ENCODE results near the gene ESPN.
A peak's percentile ranks its signal among the peaks of the same experiment; 100 is the strongest.
"Not testable (repeated sequence)": the region's sequence is repeated elsewhere in the genome, so short reads cannot be mapped to it uniquely, and the experiment has no call there.

Gene ESPN

GRCh38 chr1:6490181-6491080 lies 65.9 kb downstream of the ESPN start:
- Mint-ChIP-seq H3K27ac (ENCODE audit: low read depth) (no peak overlapping the region), H3K9me3 (no peaks in the 10 kb centered on the region), H3K4me3 (peak overlapping the region; percentile 51), H3K4me1 (peaks cover 22% of the 10 kb centered on the region), H3K36me3 (ENCODE audit: insufficient read depth) (no peaks in the 10 kb centered on the region), H3K27me3 (peaks cover 35% of the 10 kb centered on the region)
- ATAC-seq (replicated peaks; ENCODE audit: extremely low read depth, poor library complexity, severe bottlenecking) (peak; percentile 48), DNase-seq (ENCODE audit: low spot score in 2 of 2) (no peak)

GRCh38 chr1:6491081-6491449 lies 66.5 kb downstream of the ESPN start:
- Mint-ChIP-seq H3K36me3 (ENCODE audit: insufficient read depth) (no peaks in the 10 kb centered on the region), H3K4me1 (peaks cover 26% of the 10 kb centered on the region), H3K27me3 (peaks cover 32% of the 10 kb centered on the region), H3K27ac (ENCODE audit: low read depth) (no peak overlapping the region), H3K4me3 (peak overlapping the region; percentile 51), H3K9me3 (no peaks in the 10 kb centered on the region)
- no peak for ATAC-seq (replicated peaks; ENCODE audit: extremely low read depth, poor library complexity, severe bottlenecking)
- DNase-seq (ENCODE audit: low spot score in 2 of 2), result no peak

GRCh38 chr1:6491480-6491962 lies 66.9 kb downstream of the ESPN start, which contains the start of gene PLEKHG5:
TSS of gene PLEKHG5 (minus strand) at chr1:6491667. CDS start at chr1:6477571, 14,096 bp downstream.
- peaks cover 27% of the 10 kb centered on the region for H3K27me3 Mint-ChIP-seq
- no peaks in the 10 kb centered on the region for H3K9me3 Mint-ChIP-seq
- ATAC-seq (replicated peaks; ENCODE audit: extremely low read depth, poor library complexity, severe bottlenecking) (no peak), DNase-seq (ENCODE audit: low spot score in 2 of 2) (no peak)
- no peaks in the 10 kb centered on the region for H3K36me3 Mint-ChIP-seq (ENCODE audit: insufficient read depth)
- peaks cover 22% of the 10 kb centered on the region for H3K4me1 Mint-ChIP-seq
- peak within 1 kb of the TSS; percentile 51 for H3K4me3 Mint-ChIP-seq
- no peak within 1 kb of the TSS for H3K27ac Mint-ChIP-seq (ENCODE audit: low read depth)

- Mint-ChIP-seq H3K27ac (ENCODE audit: low read depth) (no peak overlapping the region), H3K27me3 (peaks cover 23% of the 10 kb centered on the region), H3K4me3 (peak overlapping the region; percentile 51), H3K4me1 (peaks cover 20% of the 10 kb centered on the region), H3K9me3 (no peaks in the 10 kb centered on the region), H3K36me3 (ENCODE audit: insufficient read depth) (no peaks in the 10 kb centered on the region)
- DNase-seq (ENCODE audit: low spot score in 2 of 2) (no peak), ATAC-seq (replicated peaks; ENCODE audit: extremely low read depth, poor library complexity, severe bottlenecking) (no peak)
Observed at GRCh38 chr1:6491966-6492365, 67.4 kb downstream of the ESPN start.

GRCh38 chr1:6493834-6494223 lies 69.3 kb downstream of the ESPN start:
- H3K36me3 Mint-ChIP-seq (ENCODE audit: insufficient read depth); H3K27ac Mint-ChIP-seq (ENCODE audit: low read depth); H3K4me3 Mint-ChIP-seq; ATAC-seq (replicated peaks; ENCODE audit: extremely low read depth, poor library complexity, severe bottlenecking); H3K9me3 Mint-ChIP-seq; DNase-seq (ENCODE audit: low spot score in 2 of 2): not testable (repeated sequence)
- peaks cover 26% of the 10 kb centered on the region for H3K4me1 Mint-ChIP-seq
- peaks cover 19% of the 10 kb centered on the region for H3K27me3 Mint-ChIP-seq

GRCh38 chr1:6494627-6495026 lies 70.1 kb downstream of the ESPN start:
- no peaks in the 10 kb centered on the region for H3K9me3 Mint-ChIP-seq
- peaks cover 26% of the 10 kb centered on the region for H3K4me1 Mint-ChIP-seq
- DNase-seq (ENCODE audit: low spot score in 2 of 2) (no peak), ATAC-seq (replicated peaks; ENCODE audit: extremely low read depth, poor library complexity, severe bottlenecking) (no peak)
- peaks cover 19% of the 10 kb centered on the region for H3K27me3 Mint-ChIP-seq
- no peak overlapping the region for H3K4me3 Mint-ChIP-seq
- no peak overlapping the region for H3K27ac Mint-ChIP-seq (ENCODE audit: low read depth)
- H3K36me3 Mint-ChIP-seq (ENCODE audit: insufficient read depth), result no peaks in the 10 kb centered on the region

- H3K4me1 Mint-ChIP-seq, result peaks cover 23% of the 10 kb centered on the region
- H3K27ac Mint-ChIP-seq (ENCODE audit: low read depth), result no peak overlapping the region
- H3K4me3 Mint-ChIP-seq, result no peak overlapping the region
Observed at GRCh38 chr1:6495041-6495441, 70.5 kb downstream of the ESPN start.

GRCh38 chr1:6495540-6496364 lies 71.2 kb downstream of the ESPN start:
- no peak overlapping the region for H3K27ac Mint-ChIP-seq (ENCODE audit: low read depth)
- H3K4me3 Mint-ChIP-seq, result peak overlapping the region; percentile 59
- H3K27me3 Mint-ChIP-seq, result peaks cover 27% of the 10 kb centered on the region

More at GRCh38 chr1:6495041-6495441, 70.5 kb downstream of the ESPN start:
- Mint-ChIP-seq H3K36me3 (ENCODE audit: insufficient read depth) (no peaks in the 10 kb centered on the region), H3K9me3 (no peaks in the 10 kb centered on the region), H3K27me3 (peaks cover 20% of the 10 kb centered on the region)
- no peak for ATAC-seq (replicated peaks; ENCODE audit: extremely low read depth, poor library complexity, severe bottlenecking)
- no peak for DNase-seq (ENCODE audit: low spot score in 2 of 2)

GRCh38 chr1:6496365-6496721 lies 71.8 kb downstream of the ESPN start:
- H3K9me3 Mint-ChIP-seq, result no peaks in the 10 kb centered on the region
- DNase-seq (ENCODE audit: low spot score in 2 of 2) (no peak), ATAC-seq (replicated peaks; ENCODE audit: extremely low read depth, poor library complexity, severe bottlenecking) (no peak)
- peak overlapping the region; percentile 59 for H3K4me3 Mint-ChIP-seq
- no peak overlapping the region for H3K27ac Mint-ChIP-seq (ENCODE audit: low read depth)
- H3K4me1 Mint-ChIP-seq, result peaks cover 17% of the 10 kb centered on the region
- H3K36me3 Mint-ChIP-seq (ENCODE audit: insufficient read depth), result no peaks in the 10 kb centered on the region
- peaks cover 30% of the 10 kb centered on the region for H3K27me3 Mint-ChIP-seq

More at GRCh38 chr1:6495540-6496364, 71.2 kb downstream of the ESPN start:
- Mint-ChIP-seq H3K4me1 (peaks cover 20% of the 10 kb centered on the region), H3K36me3 (ENCODE audit: insufficient read depth) (no peaks in the 10 kb centered on the region), H3K9me3 (no peaks in the 10 kb centered on the region)
- DNase-seq (ENCODE audit: low spot score in 2 of 2) (no peak), ATAC-seq (replicated peaks; ENCODE audit: extremely low read depth, poor library complexity, severe bottlenecking) (no peak)

- Mint-ChIP-seq H3K4me3 (peak overlapping the region; percentile 59), H3K27me3 (peaks cover 30% of the 10 kb centered on the region), H3K36me3 (ENCODE audit: insufficient read depth) (no peaks in the 10 kb centered on the region), H3K9me3 (no peaks in the 10 kb centered on the region), H3K4me1 (peaks cover 12% of the 10 kb centered on the region), H3K27ac (ENCODE audit: low read depth) (no peak overlapping the region)
- DNase-seq (ENCODE audit: low spot score in 2 of 2), result no peak
- ATAC-seq (replicated peaks; ENCODE audit: extremely low read depth, poor library complexity, severe bottlenecking), result no peak
Observed at GRCh38 chr1:6496890-6497214, 72.3 kb downstream of the ESPN start.

GRCh38 chr1:6497215-6497866 lies 72.8 kb downstream of the ESPN start:
- Mint-ChIP-seq H3K27ac (ENCODE audit: low read depth) (no peak overlapping the region), H3K4me1 (peaks cover 11% of the 10 kb centered on the region), H3K4me3 (peak overlapping the region; percentile 73), H3K27me3 (peaks cover 26% of the 10 kb centered on the region), H3K36me3 (ENCODE audit: insufficient read depth) (no peaks in the 10 kb centered on the region), H3K9me3 (no peaks in the 10 kb centered on the region)
- ATAC-seq (replicated peaks; ENCODE audit: extremely low read depth, poor library complexity, severe bottlenecking) (peak; percentile 30), DNase-seq (ENCODE audit: low spot score in 2 of 2) (no peak)

- no peak overlapping the region for H3K27ac Mint-ChIP-seq (ENCODE audit: low read depth)
- ATAC-seq (replicated peaks; ENCODE audit: extremely low read depth, poor library complexity, severe bottlenecking) (no peak), DNase-seq (ENCODE audit: low spot score in 2 of 2) (no peak)
- H3K4me3 Mint-ChIP-seq, result peak overlapping the region; percentile 73
- H3K4me1 Mint-ChIP-seq, result peaks cover 11% of the 10 kb centered on the region
- H3K9me3 Mint-ChIP-seq, result no peaks in the 10 kb centered on the region
- peaks cover 26% of the 10 kb centered on the region for H3K27me3 Mint-ChIP-seq
- no peaks in the 10 kb centered on the region for H3K36me3 Mint-ChIP-seq (ENCODE audit: insufficient read depth)
Observed at GRCh38 chr1:6497867-6498575, 73.4 kb downstream of the ESPN start.

Measured in central memory CD8-positive, alpha-beta T cell (primary cell).